CD8-positive, alpha-beta memory T cell (primary cell): ENCODE results near the gene FIP1L1. TPM values are rescaled to one million over a fixed set of nuclear protein-coding genes. Genes with fewer than 3 reads are reported as not detected.

Experiments used
- CTCF ChIA-PET: fragments of 350-600 bp; sonication (Branson Sonifier 250); formaldehyde crosslinking; loops from one replicate; lab custom pipeline; 2021; ENCODE audit warnings: antibody characterized with exemption; lab: Charles Lee
- POLR2A ChIA-PET: fragments of 350-600 bp; sonication (Branson Sonifier 250); formaldehyde crosslinking; loops from one replicate; lab custom pipeline; 2021; ENCODE audit warnings: antibody characterized with exemption; lab: Charles Lee
- DNase-seq, 5 donors: peaks; one replicate each; pipeline versions ENCODE4 v3.0.0 to v3.0.0-alpha.2; 2020 to 2022; ENCODE audit warnings: mixed read lengths in 1 of 5
- H3K27ac ChIP-seq: one replicate; pipeline ENCODE4 v1.7.0; 2013; ENCODE audit warnings: low read depth, mild to moderate bottlenecking, low read length, moderate library complexity
- H3K27me3 ChIP-seq: 2 replicates; pipeline ENCODE4 v1.7.0; 2013; ENCODE audit warnings: low read length, mild to moderate bottlenecking; ENCODE audit not compliant: insufficient read depth, poor library complexity, severe bottlenecking
- H3K36me3 ChIP-seq: 2 replicates; pipeline ENCODE4 v1.7.0; 2013; ENCODE audit warnings: mild to moderate bottlenecking, low read length, moderate library complexity; ENCODE audit not compliant: insufficient read depth
- H3K4me1 ChIP-seq: 2 replicates; pipeline ENCODE4 v1.7.0; 2013; ENCODE audit warnings: mild to moderate bottlenecking, low read length, moderate library complexity; ENCODE audit not compliant: insufficient read depth
- H3K4me3 ChIP-seq: 2 replicates; pipeline ENCODE4 v1.7.0; 2013; ENCODE audit warnings: mild to moderate bottlenecking, low read length
- H3K9me3 ChIP-seq: 2 replicates; pipeline ENCODE4 v1.7.0; 2013; ENCODE audit warnings: mild to moderate bottlenecking, low read length
- H3K27ac Mint-ChIP-seq, 8 donors: one replicate each; pipeline ENCODE4 v1.8.0; 2020 to 2021; ENCODE audit warnings: mixed read lengths in 8 of 8, mild to moderate bottlenecking in 6 of 8, inconsistent platforms in 3 of 8, moderate library complexity in 3 of 8
- H3K27me3 Mint-ChIP-seq, 2 donors: one replicate each; pipeline ENCODE4 v1.8.0; 2020 to 2021; ENCODE audit warnings: mixed read lengths in 2 of 2, mild to moderate bottlenecking in 1 of 2, moderate library complexity in 1 of 2
- H3K36me3 Mint-ChIP-seq, 3 donors: one replicate each; pipeline ENCODE4 v1.8.0; 2020 to 2021; ENCODE audit warnings: mixed read lengths in 3 of 3, inconsistent platforms in 1 of 3, mild to moderate bottlenecking in 1 of 3
- H3K4me1 Mint-ChIP-seq, 3 donors: one replicate each; pipeline ENCODE4 v1.8.0; 2020 to 2021; ENCODE audit warnings: mixed read lengths in 3 of 3, inconsistent platforms in 1 of 3, mild to moderate bottlenecking in 1 of 3
- H3K4me3 Mint-ChIP-seq, 7 donors: one replicate each; pipeline ENCODE4 v1.8.0; 2020 to 2021; ENCODE audit warnings: mixed read lengths in 7 of 7, mild to moderate bottlenecking in 6 of 7, moderate library complexity in 4 of 7, inconsistent platforms in 2 of 7
- H3K9me3 Mint-ChIP-seq, 5 donors: one replicate each; pipeline ENCODE4 v1.8.0; 2020 to 2022; ENCODE audit warnings: mixed read lengths in 5 of 5, mild to moderate bottlenecking in 3 of 5, moderate library complexity in 2 of 5, inconsistent platforms in 1 of 5
- polyA plus RNA-seq: library from polyadenylated mRNA; unstranded; fragments of 300-500 nt; fragmentation: Illumina TruSeq; gene quantifications from one replicate; pipeline ENCODE4 v1.2.3, GENCODE V29; 2021
- total RNA-seq, 2 experiments: library from RNA; stranded (reverse); gene quantifications; one replicate each; pipeline ENCODE4 v1.2.3, GENCODE V29; 2021

Gene FIP1L1
- total and polyA plus RNA-seq, 3 experiments from 2014 or later: 65.2 to 74.5 (median 72.8) TPM

DNA sequence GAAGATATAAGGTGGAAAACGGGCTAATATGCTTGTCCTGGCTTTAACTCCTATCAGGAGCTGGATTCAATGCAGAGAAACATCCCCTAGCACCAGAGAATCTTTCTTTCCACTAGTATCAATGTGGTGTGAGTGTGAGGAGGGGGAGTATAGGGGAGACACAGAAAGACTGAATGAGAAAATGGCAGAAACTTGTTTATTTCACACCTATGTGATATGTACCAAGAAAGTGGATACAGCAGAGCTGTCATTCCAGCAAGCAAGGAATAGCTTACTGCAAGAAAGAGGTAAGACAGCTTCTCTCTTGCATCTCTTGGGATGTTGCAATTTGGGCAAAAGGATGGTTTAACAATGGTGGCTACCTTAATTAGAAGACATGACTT, 108.2 kb downstream of the FIP1L1 start:
- no peak overlapping the region for H3K4me3 Mint-ChIP-seq
- H3K4me1 Mint-ChIP-seq: no peaks in the 10 kb centered on the region
- H3K9me3 Mint-ChIP-seq: peaks cover 0 to 5% (median 0%) of the 10 kb centered on the region in 5 donors
- DNase-seq: no peak
- ChIA-PET POLR2A (no interaction called here), CTCF (no interaction called here)
- Histone ChIP-seq H3K27me3 (no peaks in the 10 kb centered on the region), H3K9me3 (no peaks in the 10 kb centered on the region), H3K4me3 (no peak overlapping the region), H3K4me1 (no peaks in the 10 kb centered on the region), H3K27ac (no peak overlapping the region), H3K36me3 (no peaks in the 10 kb centered on the region)
- H3K36me3 Mint-ChIP-seq: peaks cover 0 to 1% (median 0%) of the 10 kb centered on the region in 3 donors
- no peak overlapping the region for H3K27ac Mint-ChIP-seq
- H3K27me3 Mint-ChIP-seq: peaks cover 10 to 52% of the 10 kb centered on the region in 2 donors

DNA sequence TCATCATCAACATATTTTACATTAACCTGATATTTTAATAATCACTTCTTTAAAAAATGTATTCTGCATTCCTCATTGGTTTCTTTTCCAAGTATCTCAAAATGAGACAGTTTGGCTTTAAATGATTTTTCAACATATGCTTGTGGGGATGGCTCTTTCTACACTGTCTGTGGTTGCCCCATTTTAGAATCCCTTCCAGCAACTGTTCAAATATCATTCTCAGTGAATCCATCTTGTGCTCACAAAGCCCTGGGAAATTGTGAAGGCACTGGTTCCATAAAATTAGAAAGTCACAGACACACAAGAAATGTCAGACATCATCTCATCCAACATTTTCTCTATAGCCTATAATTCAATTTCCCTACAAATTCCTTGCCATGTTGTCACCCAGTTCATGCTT, 110.3 kb downstream of the FIP1L1 start:
- Histone ChIP-seq H3K4me1 (no peaks in the 10 kb centered on the region), H3K36me3 (no peaks in the 10 kb centered on the region), H3K27me3 (no peaks in the 10 kb centered on the region), H3K27ac (no peak overlapping the region), H3K9me3 (no peaks in the 10 kb centered on the region), H3K4me3 (no peak overlapping the region)
- H3K27ac Mint-ChIP-seq: no peak overlapping the region
- ChIA-PET CTCF (no interaction called here), POLR2A (no interaction called here)
- H3K4me1 Mint-ChIP-seq: no peaks in the 10 kb centered on the region
- no peak for DNase-seq
- peaks cover 0 to 2% (median 0%) of the 10 kb centered on the region in 5 donors for H3K9me3 Mint-ChIP-seq
- peaks cover 0 to 1% (median 0%) of the 10 kb centered on the region in 3 donors for H3K36me3 Mint-ChIP-seq
- peaks cover 10 to 38% of the 10 kb centered on the region in 2 donors for H3K27me3 Mint-ChIP-seq
- H3K4me3 Mint-ChIP-seq: no peak overlapping the region

DNA sequence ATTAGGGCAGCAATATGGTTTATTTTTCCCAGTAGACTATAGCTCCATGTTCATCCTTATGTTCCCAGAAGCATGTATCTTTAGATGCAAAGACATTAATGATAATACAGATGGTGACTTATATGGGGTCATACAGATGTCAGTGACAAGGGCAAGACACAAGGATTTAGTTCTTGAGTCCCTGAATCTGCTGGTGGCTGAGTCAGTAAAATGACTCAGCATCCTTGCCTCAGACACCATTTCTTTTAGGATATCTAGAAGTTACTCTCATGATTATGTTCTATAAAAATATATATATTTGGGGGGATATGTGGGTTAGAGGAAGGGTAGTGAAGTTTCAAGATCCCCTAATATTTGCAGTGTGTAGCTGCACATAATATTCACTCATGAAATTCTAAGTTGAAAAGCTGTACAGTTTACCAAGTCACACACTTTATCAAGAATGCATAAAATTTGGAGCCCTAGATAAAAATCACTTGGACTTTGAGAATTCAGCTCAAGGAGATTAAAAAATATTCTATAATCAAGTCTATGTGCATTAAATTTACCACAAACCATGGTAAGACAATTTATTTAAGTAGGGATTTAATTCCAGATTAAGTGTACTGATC, 111.9 kb downstream of the FIP1L1 start:
- CTCF ChIA-PET: interaction anchor here (1.0 kb wide), 1 partner anchor 745 kb away, joined by 3 read pairs; no protein-coding TSS in a partner anchor
- peaks cover 0 to 2% (median 0%) of the 10 kb centered on the region in 5 donors for H3K9me3 Mint-ChIP-seq
- no peak for DNase-seq

DNA sequence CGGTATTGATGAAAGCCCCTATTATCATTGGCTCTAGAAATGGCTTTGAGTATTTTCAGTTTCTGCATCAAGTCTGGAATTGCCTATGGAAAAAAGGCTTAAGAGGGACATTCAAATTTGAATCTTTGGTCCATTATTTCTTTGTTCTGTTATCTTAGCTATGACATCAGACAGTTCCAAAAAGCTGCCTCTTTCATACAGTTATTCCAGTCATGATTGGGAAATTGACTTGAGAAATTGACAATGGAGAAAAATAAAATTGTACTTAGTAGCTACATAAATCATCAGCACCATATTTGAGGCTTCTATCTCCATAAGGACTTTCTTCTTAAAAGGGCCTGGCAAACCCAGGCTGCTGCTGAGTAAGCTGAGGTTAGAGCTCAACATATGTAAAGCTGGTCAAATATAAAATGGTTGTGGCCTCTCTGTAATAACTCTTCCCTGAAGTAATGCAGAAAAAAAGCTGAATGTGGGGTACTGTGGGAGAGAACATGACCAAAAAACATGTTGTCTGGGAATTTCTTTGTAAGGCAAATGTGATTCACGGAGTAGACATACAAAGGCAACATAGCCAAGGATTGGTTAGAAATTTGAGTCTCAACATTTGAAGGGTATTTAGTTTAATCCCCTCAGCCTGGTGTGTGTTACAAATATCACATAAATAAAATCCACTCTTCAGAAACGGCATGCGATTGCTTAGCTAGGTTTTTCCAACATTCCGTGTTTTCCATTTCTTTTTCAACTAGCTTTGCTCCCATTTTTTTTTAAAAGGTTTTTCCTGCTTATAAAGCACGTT, 112.9 kb downstream of the FIP1L1 start:
- ChIA-PET CTCF (no interaction called here), POLR2A (no interaction called here)
- Histone ChIP-seq H3K9me3 (no peaks in the 10 kb centered on the region), H3K36me3 (no peaks in the 10 kb centered on the region), H3K4me3 (no peak overlapping the region), H3K4me1 (no peaks in the 10 kb centered on the region), H3K27me3 (no peaks in the 10 kb centered on the region), H3K27ac (no peak overlapping the region)
- Mint-ChIP-seq H3K9me3 (no peaks in the 10 kb centered on the region), H3K4me3 (no peak overlapping the region), H3K27ac (no peak overlapping the region), H3K36me3 (no peaks in the 10 kb centered on the region), H3K4me1 (no peaks in the 10 kb centered on the region), H3K27me3 (peaks cover 10 to 27% of the 10 kb centered on the region in 2 donors)
- DNase-seq: no peak

More for the DNA sequence above, 111.9 kb downstream of the FIP1L1 start:
- Histone ChIP-seq H3K27me3 (no peaks in the 10 kb centered on the region), H3K27ac (no peak overlapping the region), H3K4me1 (no peaks in the 10 kb centered on the region), H3K36me3 (no peaks in the 10 kb centered on the region), H3K4me3 (no peak overlapping the region), H3K9me3 (no peaks in the 10 kb centered on the region)
- no peak overlapping the region for H3K4me3 Mint-ChIP-seq
- H3K27ac Mint-ChIP-seq: no peak overlapping the region
- H3K4me1 Mint-ChIP-seq: no peaks in the 10 kb centered on the region
- H3K36me3 Mint-ChIP-seq: no peaks in the 10 kb centered on the region
- POLR2A ChIA-PET: no interaction called here
- H3K27me3 Mint-ChIP-seq: peaks cover 10 to 31% of the 10 kb centered on the region in 2 donors

DNA sequence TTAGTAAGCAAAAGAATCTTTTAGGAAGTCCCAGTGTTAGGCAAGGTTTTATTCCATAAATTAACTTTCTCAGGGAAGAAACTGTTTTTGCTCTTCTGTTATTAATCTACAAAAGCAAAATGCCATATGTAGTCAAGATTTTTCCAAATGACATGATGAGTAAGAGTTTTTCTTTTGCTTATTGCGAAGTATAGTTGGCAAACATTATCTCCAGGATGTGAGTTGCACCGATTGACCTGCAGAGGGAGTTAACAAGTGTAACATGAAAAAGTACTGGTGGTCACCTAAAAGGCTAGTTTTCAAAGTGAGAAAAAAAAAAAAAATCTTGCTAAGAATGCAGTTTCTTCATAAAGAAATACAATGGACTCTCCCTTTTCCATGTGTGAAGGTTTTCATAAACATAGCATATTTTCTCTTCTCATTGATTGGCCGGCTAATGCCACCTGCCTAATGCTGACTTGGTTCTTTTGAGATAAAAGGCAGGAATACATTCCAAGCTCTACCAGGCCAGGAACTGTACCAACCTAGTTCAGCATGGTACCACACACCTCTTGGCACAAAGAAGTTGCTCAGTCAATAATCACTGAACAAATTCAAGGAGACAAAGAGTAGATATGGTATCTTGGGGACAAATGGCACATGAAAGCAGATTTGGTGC, 113.7 kb downstream of the FIP1L1 start:
- Mint-ChIP-seq H3K4me3 (no peak overlapping the region), H3K27ac (no peak overlapping the region), H3K4me1 (no peaks in the 10 kb centered on the region), H3K9me3 (no peaks in the 10 kb centered on the region), H3K36me3 (no peaks in the 10 kb centered on the region), H3K27me3 (peaks cover 9 to 20% of the 10 kb centered on the region in 2 donors)
- no peaks in the 10 kb centered on the region for H3K36me3 ChIP-seq
- no peak for DNase-seq
- no peaks in the 10 kb centered on the region for H3K27me3 ChIP-seq
- no peak overlapping the region for H3K27ac ChIP-seq
- POLR2A ChIA-PET: no interaction called here
- H3K9me3 ChIP-seq: no peaks in the 10 kb centered on the region
- no peak overlapping the region for H3K4me3 ChIP-seq
- CTCF ChIA-PET: no interaction called here
- no peaks in the 10 kb centered on the region for H3K4me1 ChIP-seq

DNA sequence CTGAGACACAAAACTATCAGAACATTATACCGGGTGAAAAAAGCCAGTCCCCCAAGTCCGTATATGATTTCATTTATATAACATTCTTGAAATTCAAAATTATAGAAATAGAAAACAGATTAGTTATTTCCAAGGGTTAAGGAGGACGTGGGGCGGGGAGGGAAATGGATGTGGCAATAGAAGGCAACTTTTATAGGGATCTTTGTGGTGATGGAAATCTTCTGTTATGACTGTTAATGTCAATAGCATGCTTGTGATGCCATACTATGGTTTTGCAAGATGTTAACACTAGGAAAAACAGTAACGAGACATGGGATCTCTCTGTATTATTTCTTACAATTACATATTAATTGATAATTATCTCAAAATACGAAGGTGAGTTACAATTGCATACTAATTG, 117.4 kb downstream of the FIP1L1 start:
- Histone ChIP-seq H3K27ac (no peak overlapping the region), H3K4me3 (no peak overlapping the region), H3K36me3 (no peaks in the 10 kb centered on the region), H3K27me3 (no peaks in the 10 kb centered on the region), H3K9me3 (no peaks in the 10 kb centered on the region), H3K4me1 (no peaks in the 10 kb centered on the region)
- Mint-ChIP-seq H3K27ac (no peak overlapping the region), H3K4me1 (no peaks in the 10 kb centered on the region), H3K27me3 (peaks cover 1 to 11% of the 10 kb centered on the region in 2 donors), H3K4me3 (no peak overlapping the region), H3K36me3 (no peaks in the 10 kb centered on the region), H3K9me3 (no peaks in the 10 kb centered on the region)
- ChIA-PET CTCF (no interaction called here), POLR2A (no interaction called here)
- no peak for DNase-seq

DNA sequence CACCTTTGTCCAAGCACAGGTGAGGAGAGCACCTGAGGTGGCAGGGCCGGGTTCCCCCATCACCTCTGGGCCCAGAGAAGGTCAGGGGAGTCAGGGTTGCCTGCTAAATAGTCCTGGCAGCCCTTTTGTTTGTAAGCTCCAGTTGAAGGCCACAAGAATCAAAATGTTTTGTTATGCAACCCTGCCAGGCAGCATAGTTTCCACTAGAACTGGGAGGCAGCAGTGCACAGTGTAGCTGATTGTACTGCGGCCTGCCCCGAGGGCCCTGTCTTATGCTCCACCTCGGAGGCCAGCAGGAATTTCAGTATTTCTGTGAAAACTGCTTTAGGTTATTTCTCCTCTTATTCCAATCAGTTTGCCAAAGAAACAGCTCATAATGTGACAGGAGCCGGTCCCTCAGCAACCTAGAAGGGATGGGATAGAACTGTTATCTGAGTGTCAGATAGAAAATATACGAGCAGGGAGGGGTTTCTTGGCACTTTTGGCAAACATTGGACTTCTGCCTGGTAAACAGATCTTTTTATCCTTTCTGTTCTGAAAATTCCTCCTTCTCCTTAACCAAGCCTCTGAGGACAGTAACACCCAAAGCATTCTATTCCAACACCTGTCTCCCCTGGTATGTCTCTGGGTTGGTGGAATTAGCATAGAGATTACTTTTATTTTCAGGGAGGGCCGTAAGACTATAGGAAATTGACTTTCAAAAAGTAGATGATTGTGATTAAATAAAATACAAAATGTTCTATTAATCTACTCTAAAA, 120.2 kb downstream of the FIP1L1 start:
- no peaks in the 10 kb centered on the region for H3K36me3 Mint-ChIP-seq
- H3K27me3 Mint-ChIP-seq: peaks cover 1 to 6% of the 10 kb centered on the region in 2 donors
- no peaks in the 10 kb centered on the region for H3K4me1 Mint-ChIP-seq

More for the DNA sequence above, 120.2 kb downstream of the FIP1L1 start:
- H3K27me3 ChIP-seq: no peaks in the 10 kb centered on the region
- no peaks in the 10 kb centered on the region for H3K4me1 ChIP-seq
- H3K36me3 ChIP-seq: no peaks in the 10 kb centered on the region
- H3K27ac ChIP-seq: no peak overlapping the region
- no peaks in the 10 kb centered on the region for H3K9me3 ChIP-seq
- DNase-seq: no peak
- Mint-ChIP-seq H3K27ac (no peak overlapping the region), H3K9me3 (no peaks in the 10 kb centered on the region), H3K4me3 (no peak overlapping the region)
- ChIA-PET POLR2A (no interaction called here), CTCF (no interaction called here)
- H3K4me3 ChIP-seq: no peak overlapping the region
